Putamen (tissue), 1 donor: Measurements from ENCODE around the gene UGT2A1.
A peak's percentile ranks its signal among the peaks of the same experiment; 100 is the strongest.
"Not testable (repeated sequence)": the region's sequence is repeated elsewhere in the genome, so short reads cannot be mapped to it uniquely, and the experiment has no call there.

Experiments
- DNase-seq: peaks from one replicate; pipeline ENCODE4 v3.0.0-alpha.2; 2016; ENCODE audit warnings: low spot score

The UGT2A1 gene

DNA sequence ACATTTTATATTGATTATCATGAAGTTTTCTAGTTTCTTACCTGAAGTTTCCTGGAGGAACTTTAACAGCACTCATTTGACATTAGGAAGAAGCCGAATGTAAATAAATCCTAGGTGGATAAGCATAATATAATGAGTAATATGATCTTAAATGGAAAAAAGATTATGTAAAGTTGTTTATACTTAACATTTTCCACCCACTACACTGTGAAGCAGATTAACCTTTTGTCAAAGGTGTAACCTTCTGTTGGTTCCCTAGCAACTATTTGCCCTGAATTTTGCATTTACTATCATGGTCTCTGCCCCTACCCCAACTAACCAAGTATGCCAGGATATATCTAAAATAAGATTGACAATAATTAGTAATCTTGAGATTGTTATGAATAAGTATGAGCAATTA, at the start of gene UGT2A1:
TSS of gene UGT2A1 (minus strand) at position 101 of the 400 bp plus-strand sequence. CDS start 5,603 bp downstream, outside the sequence.
- DNase-seq, result no peak

DNA sequence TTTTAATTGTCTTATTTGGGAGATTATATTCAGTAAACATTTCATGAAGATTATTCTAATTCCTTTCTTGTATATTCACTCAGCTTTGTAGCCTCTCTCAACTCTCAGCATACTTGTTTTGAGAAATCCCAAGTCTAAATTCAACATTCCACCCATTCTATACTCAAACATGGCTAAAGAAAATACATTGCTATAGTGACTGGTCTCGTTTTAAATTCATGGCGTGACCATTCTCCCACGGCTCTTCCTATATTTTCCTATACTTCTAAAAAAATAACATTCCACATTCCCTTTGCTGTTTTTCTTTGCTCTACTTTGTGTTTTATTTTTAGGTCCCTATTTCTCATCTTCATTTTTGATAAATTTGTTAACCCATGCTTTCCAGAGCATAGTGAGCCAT, 49.2 kb upstream of the UGT2A1 start:
- DNase-seq, result no peak

- no peak for DNase-seq
Observed at GRCh38 chr4:69701696-69702095, 48.6 kb upstream of the UGT2A1 start.

- no peak for DNase-seq
Observed at GRCh38 chr4:69697536-69698242, 44.6 kb upstream of the UGT2A1 start.

- DNase-seq, result peak; percentile 18
Observed at GRCh38 chr4:69689599-69689998, 36.6 kb upstream of the UGT2A1 start.

GRCh38 chr4:69684804-69685203, 31.8 kb upstream of the UGT2A1 start:
- no peak for DNase-seq

- DNase-seq, result no peak
Observed at GRCh38 chr4:69668680-69669079, 15.6 kb upstream of the UGT2A1 start.

GRCh38 chr4:69664009-69664408, 11.0 kb upstream of the UGT2A1 start:
- not testable (repeated sequence) for DNase-seq

DNA sequence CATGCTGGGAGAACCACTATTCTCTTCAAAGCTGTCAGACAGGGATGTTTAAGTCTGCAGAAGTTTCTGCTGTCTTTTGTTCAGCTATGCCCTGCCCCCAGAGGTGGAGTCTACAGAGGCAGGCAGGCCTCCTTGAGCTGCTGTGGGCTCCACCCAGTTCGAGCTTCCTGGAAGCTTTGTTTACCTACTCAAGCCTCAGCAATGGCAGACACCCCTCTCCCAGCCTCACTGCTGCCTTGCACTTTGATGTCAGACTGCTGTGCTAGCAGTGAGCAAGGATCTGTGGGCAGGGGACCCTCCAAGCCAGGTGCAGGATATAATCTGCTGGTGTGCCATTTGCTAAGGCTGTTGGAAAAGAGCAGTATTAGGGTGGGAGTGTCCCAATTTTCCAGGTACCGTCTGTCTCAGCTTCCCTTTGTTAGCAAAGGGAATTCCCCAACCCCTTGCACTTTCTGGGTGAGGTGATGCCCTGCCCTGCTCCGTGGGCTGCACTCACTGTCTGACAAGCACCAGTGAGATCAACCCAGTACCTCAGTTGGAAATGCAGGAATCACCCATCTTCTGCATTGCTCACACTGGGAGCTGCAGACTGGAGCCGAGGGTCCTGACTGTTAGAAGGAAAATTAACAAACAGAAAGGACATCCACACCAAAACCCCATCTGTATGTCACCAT, 8.2 kb upstream of the UGT2A1 start:
- not testable (repeated sequence) for DNase-seq

- no peak for DNase-seq
Observed at GRCh38 chr4:69658133-69658532, 5.1 kb upstream of the UGT2A1 start.

GRCh38 chr4:69656653-69657158, 3.7 kb upstream of the UGT2A1 start:
- no peak for DNase-seq

- no peak for DNase-seq
Observed at GRCh38 chr4:69650872-69651271, 2.2 kb downstream of the UGT2A1 start.

DNA sequence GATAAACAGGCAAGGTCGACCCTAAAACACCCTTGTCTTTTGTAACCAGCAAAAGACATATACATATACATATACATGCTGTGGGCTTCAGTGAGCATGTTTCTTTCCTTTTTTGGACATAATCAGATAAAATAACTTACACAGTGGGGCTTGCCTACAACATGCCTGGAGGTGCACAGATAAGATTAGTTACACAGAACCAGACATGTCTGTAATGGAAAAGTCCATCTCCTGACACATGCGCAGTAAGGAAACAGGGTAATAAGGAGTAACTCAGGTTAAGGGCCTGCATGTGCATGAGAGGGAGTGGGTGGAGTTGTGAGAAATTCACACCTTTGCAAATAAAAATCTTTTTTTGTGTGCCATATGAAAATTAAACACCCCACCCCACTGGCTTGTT, 3.4 kb downstream of the UGT2A1 start:
- no peak for DNase-seq

DNA sequence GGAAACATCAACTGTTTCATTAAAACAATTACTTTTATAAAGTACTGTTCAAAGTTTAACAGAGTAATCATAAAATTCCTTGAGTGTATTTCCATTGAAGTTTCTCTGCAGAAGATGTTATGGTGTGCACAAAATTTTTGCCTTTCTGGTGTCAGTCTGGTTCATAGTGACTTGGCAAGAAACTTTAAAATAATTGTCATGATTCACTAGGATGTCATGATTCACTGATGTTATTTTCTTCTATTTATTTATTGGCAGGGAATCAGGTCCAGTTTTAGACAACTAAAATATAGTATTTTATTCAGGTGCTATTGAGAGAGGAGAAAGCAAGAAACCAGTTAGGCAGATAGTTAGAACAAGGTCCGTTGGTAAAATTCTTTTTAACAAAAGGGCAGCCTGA, 3.8 kb downstream of the UGT2A1 start:
- no peak for DNase-seq

GRCh38 chr4:69642961-69643360, 10.1 kb downstream of the UGT2A1 start:
- peak; percentile 19 for DNase-seq

GRCh38 chr4:69640289-69640688, 12.8 kb downstream of the UGT2A1 start:
- no peak for DNase-seq

- no peak for DNase-seq
Observed at GRCh38 chr4:69639542-69639941, 13.5 kb downstream of the UGT2A1 start, which contains the start of gene UGT2A2. Gene UGT2A2 (minus strand): TSS chr4:69639642. CDS start chr4:69639640, 2 bp downstream.

DNA sequence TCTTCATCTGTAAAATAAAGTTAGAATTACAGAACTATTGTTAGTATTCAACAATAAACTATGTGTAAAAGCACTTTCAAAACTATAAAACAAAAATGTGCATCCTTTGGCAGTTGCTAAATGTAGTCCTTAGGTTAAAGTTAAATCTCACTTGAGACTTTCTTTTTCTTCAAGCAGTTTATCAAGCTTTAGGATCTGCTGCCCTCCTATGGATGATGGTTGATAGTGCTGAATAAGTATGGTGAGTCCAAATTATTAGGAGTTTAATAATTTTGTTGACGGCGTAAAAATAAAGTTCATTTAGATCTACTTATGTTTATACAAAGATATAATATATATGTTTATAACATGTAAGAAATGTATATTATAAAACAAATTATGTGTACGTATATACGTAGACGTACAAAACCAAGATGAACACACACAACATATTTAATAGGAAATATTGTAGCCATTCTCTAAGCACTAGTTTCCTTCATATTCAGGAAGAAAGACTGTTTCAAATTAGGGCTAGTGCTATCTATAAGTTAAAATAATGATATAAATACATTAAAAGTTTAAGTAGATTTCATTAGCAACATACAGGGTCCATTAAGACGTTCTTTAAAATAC, 35.9 kb downstream of the UGT2A1 start:
- peak; percentile 21 for DNase-seq

- no peak for DNase-seq
Observed at GRCh38 chr4:69610484-69610883, 42.6 kb downstream of the UGT2A1 start.

DNA sequence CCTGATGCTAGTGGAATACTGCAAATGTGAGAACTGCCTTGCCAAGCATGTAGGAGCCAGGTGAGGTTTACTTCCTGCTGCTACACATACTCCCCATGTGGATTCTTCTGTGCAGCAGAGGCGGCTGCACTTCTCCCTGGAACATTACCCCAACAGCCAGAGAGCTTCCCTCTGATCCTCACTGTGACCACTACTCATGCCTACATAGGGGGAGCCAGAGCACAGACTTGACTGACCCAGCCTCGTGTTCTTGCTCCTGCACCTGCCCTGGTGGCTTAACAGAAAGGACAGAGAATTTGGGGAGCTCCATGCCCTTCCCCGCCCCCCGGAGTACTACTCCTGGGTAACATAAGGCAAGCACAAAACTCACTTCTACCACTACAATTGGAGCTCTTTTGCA, 52.0 kb downstream of the UGT2A1 start:
- no peak for DNase-seq

DNA sequence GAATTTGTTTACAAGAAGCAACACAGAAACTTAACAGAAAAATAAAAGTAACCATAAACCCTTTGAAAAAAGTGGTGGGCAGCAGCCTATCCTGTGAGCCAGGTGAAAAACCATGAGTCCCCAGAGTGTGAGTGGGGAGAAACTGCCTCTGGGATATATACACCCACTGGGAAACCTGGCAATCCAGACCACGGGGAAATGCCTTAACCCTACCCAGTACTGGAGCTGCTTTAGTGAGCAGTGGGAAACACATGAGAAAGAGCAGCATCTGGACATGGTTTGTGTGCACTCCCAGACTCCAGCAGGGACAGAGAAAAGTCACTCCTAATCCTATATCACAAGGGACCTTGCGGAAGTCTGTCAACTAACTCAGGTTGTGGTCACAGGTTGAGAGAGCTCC, 53.0 kb downstream of the UGT2A1 start:
- DNase-seq, result no peak

GRCh38 chr4:69594382-69594781, 58.7 kb downstream of the UGT2A1 start:
- DNase-seq, result no peak

GRCh38 chr4:69591364-69591763, 61.7 kb downstream of the UGT2A1 start:
- DNase-seq, result no peak
